ENCODE results near the gene IMMP2L. TPM values are rescaled to one million over a fixed set of nuclear protein-coding genes. Genes with fewer than 3 reads are reported as not detected.

Gene IMMP2L
- total and polyA plus RNA-seq, 2 of the 4 experiments (the other 2 are of a cell fraction): 5.8 to 9.3 TPM

GRCh38 chr7:111571720-111572119 lies 9.4 kb upstream of the IMMP2L start:
- TF ChIP-seq, protein P1, sequence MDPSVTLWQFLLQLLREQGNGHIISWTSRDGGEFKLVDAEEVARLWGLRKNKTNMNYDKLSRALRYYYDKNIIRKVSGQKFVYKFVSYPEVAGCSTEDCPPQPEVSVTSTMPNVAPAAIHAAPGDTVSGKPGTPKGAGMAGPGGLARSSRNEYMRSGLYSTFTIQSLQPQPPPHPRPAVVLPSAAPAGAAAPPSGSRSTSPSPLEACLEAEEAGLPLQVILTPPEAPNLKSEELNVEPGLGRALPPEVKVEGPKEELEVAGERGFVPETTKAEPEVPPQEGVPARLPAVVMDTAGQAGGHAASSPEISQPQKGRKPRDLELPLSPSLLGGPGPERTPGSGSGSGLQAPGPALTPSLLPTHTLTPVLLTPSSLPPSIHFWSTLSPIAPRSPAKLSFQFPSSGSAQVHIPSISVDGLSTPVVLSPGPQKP (IDR thresholded peaks at IDR 0.05; ENCODE audit: borderline replicate concordance, low read depth, low read length): no peak
- no peak for TF ChIP-seq MAZ (IDR thresholded peaks at IDR 0.05; ENCODE audit: borderline replicate concordance, low read depth, low read length)
- no peak for TF ChIP-seq RAD21 (IDR thresholded peaks at IDR 0.05; ENCODE audit: low read length)
- TF ChIP-seq, protein P2, sequence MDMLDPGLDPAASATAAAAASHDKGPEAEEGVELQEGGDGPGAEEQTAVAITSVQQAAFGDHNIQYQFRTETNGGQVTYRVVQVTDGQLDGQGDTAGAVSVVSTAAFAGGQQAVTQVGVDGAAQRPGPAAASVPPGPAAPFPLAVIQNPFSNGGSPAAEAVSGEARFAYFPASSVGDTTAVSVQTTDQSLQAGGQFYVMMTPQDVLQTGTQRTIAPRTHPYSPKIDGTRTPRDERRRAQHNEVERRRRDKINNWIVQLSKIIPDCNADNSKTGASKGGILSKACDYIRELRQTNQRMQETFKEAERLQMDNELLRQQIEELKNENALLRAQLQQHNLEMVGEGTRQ (IDR thresholded peaks at IDR 0.05; ENCODE audit: low read depth, low read length): no peak
- Histone ChIP-seq H2AFZ (replicated peaks; ENCODE audit: low read length, poor library complexity) (no peak overlapping the region), H3K9me1 (ENCODE audit: insufficient read depth, low read length) (no peaks in the 10 kb centered on the region), H2BK20ac (ENCODE audit: low read depth, low read length) (no peak overlapping the region), H3K4me1 (ENCODE audit: control insufficient read depth, insufficient read depth, low read length) (no peaks in the 10 kb centered on the region), H2BK5ac (ENCODE audit: low read depth, low read length, poor library complexity, severe bottlenecking) (no peak overlapping the region), H3K79me1 (ENCODE audit: low read depth in 1 of 2, low read length in 2 of 2) (no peaks in the 10 kb centered on the region), H3K4me2 (ENCODE audit: low read depth, low read length) (no peak overlapping the region), H2BK15ac (ENCODE audit: low read depth, low read length) (no peak overlapping the region), H4K5ac (ENCODE audit: low read depth, low read length) (no peak overlapping the region), H3K4ac (ENCODE audit: low read depth, low read length) (no peak overlapping the region), H3K9ac (ENCODE audit: low read depth, low read length) (no peak overlapping the region), H4K8ac (ENCODE audit: low read depth in 2 of 2, low read length in 2 of 2) (no peak overlapping the region), H3K18ac (ENCODE audit: low read depth, low read length) (no peak overlapping the region), H3K56ac (ENCODE audit: extremely low read depth, insufficient read depth, low read length) (no peak overlapping the region), H3K9me3 (ENCODE audit: control insufficient read depth, insufficient read depth, low read length) (peaks cover 2% of the 10 kb centered on the region; the same call in 1 of the 2 replicates), H3K27me3 (ENCODE audit: control insufficient read depth, insufficient read depth, low read length) (no peaks in the 10 kb centered on the region; the same call in 1 of the 2 replicates), H3K27ac (ENCODE audit: insufficient read depth, low read length) (no peak overlapping the region), H3K4me3 (ENCODE audit: insufficient read depth, low read depth, low read length) (no peak overlapping the region), H4K91ac (ENCODE audit: insufficient read depth, low read depth, low read length) (no peak overlapping the region), H2AK9ac (replicated peaks; ENCODE audit: low read depth, low read length, poor library complexity) (no peak overlapping the region), H3K36me3 (ENCODE audit: control insufficient read depth, insufficient read depth, low read length) (no peaks in the 10 kb centered on the region), H3K14ac (replicated peaks; ENCODE audit: low read depth, low read length) (no peak overlapping the region), H2BK120ac (ENCODE audit: low read depth, low read length) (no peak overlapping the region), H3K23ac (ENCODE audit: low read depth, low read length) (no peak overlapping the region), H2AK5ac (ENCODE audit: low read depth, low read length) (no peak overlapping the region), H4K20me1 (ENCODE audit: insufficient read depth, low read length) (no peaks in the 10 kb centered on the region)
- no TSS peak for BruUV-seq (replicated peaks)
- POLR2A ChIA-PET (ENCODE audit: unreplicated experiment): no interaction called here
- intact Hi-C loops (cut with micrococcal nuclease): no loop called here
- in situ Hi-C loops (cut with MboI; ENCODE audit: low sequenced_read_pairs): no loop called here
- CTCF ChIA-PET: no interaction called here
- DNase-seq (no peak), ATAC-seq (ENCODE audit: low read depth) (no peak)
- no CpG with 5 or more reads among the region's 5 CpGs for WGBS, 2 experiments (ENCODE audit: extremely low coverage in 2 of 2, insufficient read length in 1 of 2)
- dilution Hi-C loops (cut with HindIII; ENCODE audit: low sequenced_read_pairs, unreplicated experiment): no loop called here
